Natural killer cell treated with Interleukin-12 subunit alpha and Interleukin-12 subunit beta and Interleukin-15 and Interleukin-18, amount 100 ng/mL, for 72 hours (primary cell): ENCODE measurements around the gene CPTP. TPM values are rescaled to one million over a fixed set of nuclear protein-coding genes. Genes with fewer than 3 reads are reported as not detected.
"Not testable (repeated sequence)": the region's sequence is repeated elsewhere in the genome, so short reads cannot be mapped to it uniquely, and the experiment has no call there.

Experiments
- ATAC-seq, 2 donors: fragments of 150-1000 bp; cut with Tn5 transposase in 1 of 2; sonication (Bioruptor Pico), chemical (Tn5 transposase) in 1 of 2; 2 replicates each; pipeline ENCODE4 v1.10.0; 2021
- DNase-seq: peaks from one replicate; pipeline ENCODE4 v3.0.0; 2022; ENCODE audit warnings: low spot score
- H3K27ac Mint-ChIP-seq, 2 donors: 1 replicate in 1 of 2; 2 replicates in 1 of 2; pipeline ENCODE4 v1.8.0; 2022; ENCODE audit warnings: mixed read lengths in 2 of 2, mild to moderate bottlenecking in 1 of 2, moderate library complexity in 1 of 2
- H3K27me3 Mint-ChIP-seq, 2 donors: 1 replicate in 1 of 2; 2 replicates in 1 of 2; pipeline ENCODE4 v1.8.0; 2022; ENCODE audit warnings: mixed read lengths in 2 of 2
- H3K36me3 Mint-ChIP-seq: one replicate; pipeline ENCODE4 v1.8.0; 2022; ENCODE audit warnings: mixed read lengths
- H3K4me1 Mint-ChIP-seq, 2 donors: 1 replicate in 1 of 2; 2 replicates in 1 of 2; pipeline ENCODE4 v1.8.0; 2022; ENCODE audit warnings: low read depth in 2 of 2, mixed read lengths in 2 of 2, mild to moderate bottlenecking in 1 of 2
- H3K4me3 Mint-ChIP-seq: one replicate; pipeline ENCODE4 v1.8.0; 2022; ENCODE audit warnings: mixed read lengths
- H3K9me3 Mint-ChIP-seq: 2 replicates; pipeline ENCODE4 v1.8.0; 2022; ENCODE audit warnings: mixed read lengths
- total RNA-seq, 2 donors: library from RNA; stranded (reverse); gene quantifications; one replicate each; pipeline ENCODE4 v1.2.3, GENCODE V29; 2022

The CPTP gene
- total RNA-seq, 2 donors from 2014 or later, result 15.7 to 20.1 TPM

DNA sequence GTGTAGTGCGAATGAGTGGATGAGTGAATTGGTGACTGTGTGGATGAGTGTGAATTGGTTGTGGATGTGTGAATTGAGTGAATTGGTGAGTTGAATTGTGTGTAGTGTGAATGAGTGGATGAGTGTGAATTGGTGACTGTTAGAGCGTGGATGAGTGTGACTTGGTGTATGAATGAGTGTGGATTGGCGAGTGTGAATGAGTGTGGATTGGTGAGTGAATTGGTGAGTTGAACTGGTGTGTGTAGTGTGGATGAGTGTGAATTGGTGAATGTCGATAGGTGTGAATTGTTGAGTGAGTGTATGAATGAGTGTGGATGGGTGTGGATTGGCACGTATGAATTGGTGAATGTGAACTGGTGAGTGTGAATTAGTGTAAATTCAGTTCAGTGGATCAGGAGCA is 42.7 kb downstream of the CPTP start:
- no peak overlapping the region for H3K4me3 Mint-ChIP-seq
- DNase-seq (no peak), ATAC-seq (no peak)
- H3K27ac Mint-ChIP-seq, result no peak overlapping the region
- H3K27me3 Mint-ChIP-seq, result no peaks in the 10 kb centered on the region
- H3K9me3 Mint-ChIP-seq, result no peaks in the 10 kb centered on the region
- no peaks in the 10 kb centered on the region for H3K36me3 Mint-ChIP-seq
- peaks cover 0 to 2% of the 10 kb centered on the region in 2 donors for H3K4me1 Mint-ChIP-seq

DNA sequence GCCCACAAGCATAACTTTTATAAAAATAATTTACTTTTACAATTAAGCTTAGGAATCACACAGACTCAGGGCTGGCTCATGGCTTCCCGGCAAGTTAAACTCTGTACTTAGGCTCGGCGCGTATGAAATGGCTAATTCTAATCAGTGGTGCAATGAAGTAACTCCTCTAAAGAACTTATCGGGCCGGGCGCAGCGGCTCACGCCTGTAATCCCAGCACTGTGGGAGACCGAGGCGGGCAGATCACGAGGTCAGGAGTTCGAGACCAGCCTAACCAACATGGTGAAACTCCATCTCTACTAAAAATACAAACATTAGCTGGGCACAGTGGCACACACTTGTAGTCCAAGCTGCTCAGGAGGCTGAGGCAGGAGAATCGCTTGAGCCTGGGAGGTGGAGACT is 45.5 kb downstream of the CPTP start:
- not testable (repeated sequence) for H3K4me3 Mint-ChIP-seq, H3K36me3 Mint-ChIP-seq, ATAC-seq, H3K27ac Mint-ChIP-seq, H3K4me1 Mint-ChIP-seq, DNase-seq, H3K27me3 Mint-ChIP-seq, H3K9me3 Mint-ChIP-seq

DNA sequence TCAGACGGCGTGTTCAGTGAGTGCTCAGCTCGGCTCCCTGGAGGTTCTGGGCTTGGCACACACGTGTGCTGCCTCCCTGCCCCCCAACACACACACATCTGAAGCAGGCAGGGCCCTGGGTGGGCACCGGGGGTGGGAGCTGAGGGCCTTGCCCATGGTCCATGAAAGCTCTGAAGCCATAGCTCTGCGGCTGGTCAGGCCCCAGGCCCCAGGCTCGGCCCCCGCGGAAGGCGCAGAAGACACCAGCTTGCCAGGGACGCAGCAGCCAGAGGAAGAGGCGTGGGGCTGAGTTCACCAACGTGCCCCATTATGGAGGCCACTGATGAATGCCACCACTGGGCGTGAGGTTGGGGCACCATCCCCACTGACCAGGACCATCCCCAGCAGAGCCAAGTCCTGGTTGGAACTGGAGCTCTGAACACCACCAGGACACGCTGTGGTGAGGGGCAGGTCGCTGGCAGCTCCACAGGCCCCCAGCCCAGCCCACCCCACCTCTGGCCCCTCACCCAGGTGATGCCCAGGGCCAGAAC is 46.2 kb downstream of the CPTP start:
- Mint-ChIP-seq H3K36me3 (no peaks in the 10 kb centered on the region), H3K9me3 (no peaks in the 10 kb centered on the region), H3K27me3 (no peaks in the 10 kb centered on the region), H3K27ac (no peak overlapping the region), H3K4me1 (peaks cover 0 to 6% of the 10 kb centered on the region in 2 donors), H3K4me3 (no peak overlapping the region)
- no peak for ATAC-seq
- DNase-seq, result no peak

DNA sequence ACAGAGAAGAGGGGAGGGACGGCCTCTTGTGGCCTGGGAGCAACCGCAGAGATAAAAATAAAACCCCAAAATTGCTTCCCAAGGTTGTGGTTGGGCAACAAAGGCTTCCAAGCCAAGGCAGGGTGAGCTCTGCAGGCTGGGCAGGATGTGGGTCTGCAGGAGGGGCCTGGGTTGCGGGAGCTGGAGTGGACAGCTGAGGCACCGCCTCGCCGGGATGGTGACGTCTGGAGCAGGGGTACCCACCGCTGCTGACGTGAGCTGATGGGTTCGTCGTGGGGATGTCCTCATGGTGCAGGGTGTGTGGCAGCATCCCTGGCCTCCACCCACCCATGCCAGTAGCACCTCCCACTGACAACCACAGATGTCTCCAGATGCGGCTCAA is 46.8 kb downstream of the CPTP start:
- Mint-ChIP-seq H3K27me3 (no peaks in the 10 kb centered on the region), H3K27ac (no peak overlapping the region), H3K4me3 (no peak overlapping the region), H3K9me3 (no peaks in the 10 kb centered on the region), H3K36me3 (no peaks in the 10 kb centered on the region), H3K4me1 (peaks cover 0 to 6% of the 10 kb centered on the region in 2 donors)
- ATAC-seq, result peak in 1 of 2 donors; percentile 3
- DNase-seq, result no peak

DNA sequence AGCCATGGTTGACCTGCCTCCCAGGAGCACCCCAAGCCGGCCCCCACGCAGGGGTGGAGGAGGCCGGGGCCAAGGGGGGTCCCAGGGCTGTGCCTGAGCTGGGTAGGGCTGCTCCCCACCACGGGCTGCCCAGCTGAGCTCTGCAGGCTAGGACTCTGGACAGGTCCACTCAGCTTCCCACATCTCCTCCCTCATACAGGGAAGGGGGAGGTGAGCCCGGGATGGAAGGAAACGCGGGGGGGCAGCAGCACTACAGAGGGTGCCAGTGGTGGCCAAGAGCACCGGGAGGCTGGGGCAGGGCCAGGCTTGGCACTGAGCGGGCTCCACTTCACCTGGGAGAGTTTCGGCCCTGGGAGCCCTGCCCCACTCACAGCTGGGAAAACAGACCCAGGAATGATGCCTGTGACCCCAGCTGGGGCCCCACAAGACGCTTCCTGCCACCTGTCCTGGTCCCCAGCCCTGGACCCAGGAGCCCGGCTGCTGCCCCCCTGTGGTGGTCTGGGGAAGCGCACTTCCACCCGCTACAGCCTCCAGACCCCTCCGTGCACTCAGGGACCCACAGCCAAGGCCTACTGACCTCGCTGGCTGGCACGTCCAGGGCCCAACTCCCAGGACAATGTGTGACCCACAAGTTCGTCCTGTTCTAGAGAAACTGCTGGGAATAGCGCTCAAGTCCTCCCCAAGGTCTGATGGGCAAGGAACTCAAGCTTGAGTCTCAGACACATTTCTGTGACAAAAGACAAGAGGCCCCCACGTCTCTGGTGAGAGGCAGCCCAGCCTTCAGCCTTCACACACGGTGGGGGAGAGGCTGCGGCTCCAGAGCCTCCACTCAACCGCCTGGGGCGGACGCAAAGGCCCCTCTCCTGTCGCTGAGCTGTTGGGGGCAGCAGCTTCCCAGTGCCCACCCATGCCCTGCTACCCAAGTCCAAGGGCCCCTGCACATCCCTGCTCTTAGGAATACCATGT is 47.4 kb downstream of the CPTP start:
- H3K27ac Mint-ChIP-seq, result no peak overlapping the region
- DNase-seq, result no peak
- no peaks in the 10 kb centered on the region for H3K27me3 Mint-ChIP-seq
- ATAC-seq, result peak; percentile 40 to 43
- peak overlapping the region; percentile 22 for H3K4me3 Mint-ChIP-seq
- no peaks in the 10 kb centered on the region for H3K9me3 Mint-ChIP-seq
- no peaks in the 10 kb centered on the region for H3K36me3 Mint-ChIP-seq
- H3K4me1 Mint-ChIP-seq, result peaks cover 4 to 6% of the 10 kb centered on the region in 2 donors

DNA sequence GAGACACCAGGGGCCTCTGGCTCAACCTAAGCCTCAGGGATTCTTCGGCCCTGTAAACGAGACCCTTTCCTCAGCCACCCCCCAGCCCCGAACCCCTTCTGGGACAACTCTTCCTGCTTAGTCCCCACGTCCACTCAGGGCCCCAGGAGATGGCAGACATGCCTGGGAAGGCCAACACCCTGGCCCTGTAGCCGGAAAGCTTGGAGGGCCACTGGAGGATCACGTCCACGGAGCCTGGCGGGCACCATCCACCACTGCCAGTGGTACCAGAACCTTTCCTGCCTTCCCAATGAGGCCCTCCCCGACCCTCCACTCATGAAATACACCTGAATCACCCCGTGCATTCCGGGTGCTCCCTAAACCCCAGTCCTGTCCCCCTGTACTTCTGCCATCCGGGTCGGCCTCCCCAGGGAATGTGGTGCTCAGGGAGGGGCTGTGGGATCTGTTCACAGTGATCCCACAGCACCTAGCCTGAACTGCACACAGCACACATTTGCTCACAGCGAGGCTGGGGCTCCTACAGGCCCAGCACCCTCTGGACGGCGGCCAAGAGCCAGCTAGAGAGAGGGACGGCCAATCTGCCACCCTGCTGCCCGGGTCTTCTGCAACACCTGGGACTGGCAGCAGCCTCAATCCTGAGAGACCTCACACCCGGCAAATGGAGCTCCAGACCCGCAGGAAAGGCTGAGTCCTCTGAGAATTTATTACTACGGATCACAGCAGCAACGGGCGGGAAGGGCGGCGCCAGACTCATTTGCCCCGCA is 48.6 kb downstream of the CPTP start:
- no peaks in the 10 kb centered on the region for H3K36me3 Mint-ChIP-seq
- no peaks in the 10 kb centered on the region for H3K9me3 Mint-ChIP-seq
- no peaks in the 10 kb centered on the region for H3K27me3 Mint-ChIP-seq
- peaks cover 4 to 6% of the 10 kb centered on the region in 2 donors for H3K4me1 Mint-ChIP-seq
- ATAC-seq (no peak), DNase-seq (no peak)
- H3K4me3 Mint-ChIP-seq, result peak overlapping the region; percentile 92
- H3K27ac Mint-ChIP-seq, result no peak overlapping the region

DNA sequence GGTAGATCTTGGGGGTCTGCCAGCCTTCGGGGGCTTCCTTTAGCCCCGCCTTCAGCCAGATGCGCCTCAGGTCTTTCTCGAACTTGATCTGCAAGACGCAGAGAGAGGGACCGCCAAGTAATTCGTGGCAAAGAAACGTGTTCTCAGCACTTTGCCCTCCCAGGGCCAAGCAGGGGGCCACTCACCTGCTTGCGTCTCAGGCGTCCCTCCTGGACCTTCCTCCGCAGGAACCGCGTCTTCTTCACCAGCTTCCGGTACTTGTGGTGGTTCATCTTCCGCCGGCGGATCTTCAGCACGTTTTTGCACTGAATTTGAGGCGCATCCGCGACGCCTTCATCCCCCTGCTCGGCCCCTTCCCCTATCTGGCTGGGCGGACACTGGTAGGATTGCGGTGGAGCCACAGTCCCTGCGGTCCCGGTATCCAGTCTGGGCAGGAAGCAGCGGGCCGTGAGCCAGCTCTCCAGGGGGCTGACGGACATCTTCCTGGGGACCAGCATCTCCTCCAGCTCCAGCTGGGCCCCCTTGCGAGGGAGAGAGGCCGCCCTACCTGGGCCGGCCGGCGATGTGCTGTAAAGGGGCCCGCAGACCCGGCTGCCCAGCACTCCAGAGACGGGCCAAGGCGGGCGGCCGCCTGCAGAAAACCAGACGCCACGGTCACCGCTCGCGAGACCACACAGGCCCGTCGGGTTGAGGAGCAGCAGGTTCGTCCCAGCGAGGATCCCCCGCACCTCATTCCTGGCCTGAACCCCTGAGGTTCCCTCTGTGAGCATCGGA is 49.4 kb downstream of the CPTP start:
- no peak for DNase-seq

DNA sequence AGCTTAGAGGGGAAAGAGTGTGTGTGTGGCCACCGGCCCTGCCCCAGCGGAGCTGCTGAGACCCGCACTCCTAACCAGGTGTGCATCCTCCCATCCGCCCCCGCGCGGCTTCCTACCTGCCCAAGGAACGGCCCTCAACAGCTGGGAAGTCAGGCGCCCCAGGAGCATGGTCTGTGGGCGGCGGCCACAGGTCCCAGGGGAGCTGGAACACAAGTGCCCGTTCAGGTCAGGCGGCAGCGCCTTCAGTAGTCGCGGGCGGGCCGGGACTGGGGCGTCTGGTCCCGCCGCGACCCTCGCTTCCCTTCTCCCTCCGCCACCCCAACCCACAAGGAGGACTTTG is 50.0 kb downstream of the CPTP start:
- H3K36me3 Mint-ChIP-seq, result no peaks in the 10 kb centered on the region
- peaks cover 4 to 6% of the 10 kb centered on the region in 2 donors for H3K4me1 Mint-ChIP-seq
- no peaks in the 10 kb centered on the region for H3K9me3 Mint-ChIP-seq
- no peaks in the 10 kb centered on the region for H3K27me3 Mint-ChIP-seq
- no peak for ATAC-seq
- H3K27ac Mint-ChIP-seq, result peak overlapping the region; percentile 84 to 90
- H3K4me3 Mint-ChIP-seq, result peak overlapping the region; percentile 92
- no peak for DNase-seq

More for the DNA sequence above, 49.4 kb downstream of the CPTP start:
- Mint-ChIP-seq H3K4me1 (peaks cover 4 to 6% of the 10 kb centered on the region in 2 donors), H3K27me3 (no peaks in the 10 kb centered on the region), H3K27ac (peak overlapping the region in 1 of 2 donors; percentile 84), H3K36me3 (no peaks in the 10 kb centered on the region), H3K9me3 (no peaks in the 10 kb centered on the region), H3K4me3 (peak overlapping the region; percentile 92)
- ATAC-seq, result no peak

DNA sequence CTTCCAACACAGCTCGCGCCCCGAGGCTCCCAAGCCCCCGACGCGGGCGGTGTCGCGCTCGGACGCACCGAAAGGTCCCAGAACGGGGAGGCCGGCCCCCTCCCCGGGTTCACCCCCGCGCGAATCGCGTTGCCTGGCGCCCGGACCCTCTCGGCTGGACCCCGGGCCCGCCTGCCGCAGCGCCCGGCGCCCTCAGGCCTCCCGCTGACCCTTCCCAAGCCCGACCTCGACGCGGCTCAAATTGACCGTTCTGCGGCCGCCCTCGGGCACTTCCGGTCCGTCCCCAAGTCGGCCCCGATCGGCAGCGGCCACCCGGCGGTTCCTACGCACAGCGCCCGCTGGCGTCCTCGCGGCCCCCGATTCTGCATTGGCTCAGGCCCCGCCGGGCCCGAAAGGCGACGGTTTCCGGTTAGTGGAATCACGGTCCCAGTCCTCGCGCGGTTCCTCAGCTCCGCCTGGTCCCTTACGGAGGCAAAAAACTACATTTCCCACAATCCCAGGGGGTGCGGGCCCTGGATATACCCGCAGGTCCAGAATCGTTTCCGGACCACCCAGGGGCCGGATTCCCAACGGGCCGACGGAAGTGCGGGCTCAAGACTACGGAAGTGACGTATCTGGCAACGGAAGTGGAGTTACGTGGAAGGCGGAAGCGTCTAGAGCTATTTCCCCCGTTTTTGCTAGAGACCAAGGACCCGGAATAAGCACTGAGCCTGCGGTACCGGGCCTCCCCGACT is 50.5 kb downstream of the CPTP start, which contains the start of gene AURKAIP1:
Gene AURKAIP1, minus strand, starts transcription at position 279 of the 734 bp plus-strand sequence. CDS start 451 bp downstream, outside the sequence.
- Mint-ChIP-seq H3K9me3 (no peaks in the 10 kb centered on the region), H3K36me3 (no peaks in the 10 kb centered on the region), H3K4me1 (peaks cover 4 to 6% of the 10 kb centered on the region in 2 donors), H3K27ac (peak within 1 kb of the TSS; percentile 84 to 90), H3K4me3 (peak within 1 kb of the TSS; percentile 92), H3K27me3 (no peaks in the 10 kb centered on the region)
- DNase-seq (peak; percentile 99), ATAC-seq (peak; percentile 94 to 97)

DNA sequence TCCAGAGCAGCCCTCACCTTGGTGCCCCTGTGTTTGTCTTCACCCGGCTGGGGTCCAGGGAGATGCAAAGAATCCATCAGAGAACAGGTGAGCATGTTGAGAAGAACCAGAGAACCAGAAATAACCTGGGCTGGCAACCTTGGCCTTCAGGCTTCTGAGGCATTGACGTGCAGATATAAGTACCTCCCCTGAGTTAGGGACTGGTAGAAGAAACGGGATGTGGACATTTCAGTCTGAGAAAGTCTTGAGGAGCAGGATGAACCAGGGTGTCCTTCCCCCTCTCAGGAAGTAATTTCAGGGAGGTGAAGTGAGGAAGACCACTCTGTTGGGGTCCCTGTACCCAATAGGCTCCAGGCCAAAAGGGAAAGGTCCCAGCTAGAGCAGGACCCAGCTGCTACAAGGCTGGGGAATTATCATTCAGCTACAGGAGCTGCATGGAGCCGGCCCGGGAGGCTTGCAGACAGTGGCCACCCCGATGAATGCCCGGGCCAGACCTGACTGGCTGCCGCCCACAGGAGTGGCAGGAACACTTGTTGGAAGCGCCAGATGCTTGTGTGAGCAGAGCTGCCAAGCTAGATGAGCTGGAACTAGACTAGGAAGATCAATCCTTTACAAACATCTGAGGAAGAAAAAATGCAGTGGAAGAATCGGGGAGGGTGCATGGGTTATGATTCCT is 52.1 kb downstream of the CPTP start:
- DNase-seq (no peak), ATAC-seq (no peak)
- H3K27ac Mint-ChIP-seq, result peak overlapping the region; percentile 84 to 90
- H3K27me3 Mint-ChIP-seq, result no peaks in the 10 kb centered on the region
- no peak overlapping the region for H3K4me3 Mint-ChIP-seq
- H3K9me3 Mint-ChIP-seq, result no peaks in the 10 kb centered on the region
- H3K36me3 Mint-ChIP-seq, result no peaks in the 10 kb centered on the region
- peaks cover 4 to 6% of the 10 kb centered on the region in 2 donors for H3K4me1 Mint-ChIP-seq

DNA sequence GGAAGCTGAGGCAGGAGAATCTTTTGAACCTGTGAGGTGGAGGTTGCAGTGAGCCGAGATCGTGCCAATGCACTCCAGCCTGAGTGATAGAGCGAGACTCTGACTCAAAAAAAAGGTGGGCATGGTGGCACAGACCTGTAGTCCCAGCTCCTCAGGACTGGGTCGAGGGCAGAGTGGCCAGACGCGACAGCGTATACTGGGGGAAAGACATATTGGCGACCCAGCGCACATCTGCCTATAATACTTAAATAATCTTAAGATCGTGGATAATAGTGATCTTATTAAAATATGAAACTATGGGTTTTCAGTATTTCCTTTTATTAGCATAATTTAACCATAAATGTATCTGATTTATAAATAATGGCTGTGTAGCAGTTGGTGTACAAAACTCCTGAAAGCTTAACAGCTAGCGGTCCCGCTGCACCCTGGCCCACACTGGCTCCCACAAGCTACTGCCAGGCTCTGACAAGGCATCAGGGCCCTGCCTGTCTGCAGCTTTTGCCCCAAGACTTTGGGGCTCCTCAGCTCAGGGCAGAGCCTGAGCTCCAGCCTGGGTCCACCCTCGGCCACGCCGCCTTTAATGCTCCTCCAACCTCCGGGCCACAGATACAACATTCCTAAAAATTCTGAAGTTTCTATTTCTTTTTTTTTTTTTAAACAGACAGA is 53.1 kb downstream of the CPTP start:
- Mint-ChIP-seq H3K9me3 (no peaks in the 10 kb centered on the region), H3K4me3 (no peak overlapping the region), H3K27me3 (no peaks in the 10 kb centered on the region), H3K36me3 (no peaks in the 10 kb centered on the region), H3K4me1 (peaks cover 4 to 5% of the 10 kb centered on the region in 2 donors), H3K27ac (no peak overlapping the region)
- DNase-seq, result no peak
- no peak for ATAC-seq
